K562 (cell line): ENCODE data around the gene CHRNE. TPM values are rescaled to one million over a fixed set of nuclear protein-coding genes. Genes with fewer than 3 reads are reported as not detected.
A peak's percentile ranks its signal among the peaks of the same experiment; 100 is the strongest.

ENCODE experiments used
- ATAC-seq: fragments of 200-7000 bp; cut with Tn5 transposase; 3 replicates; pipeline ENCODE4 v1.9.1; 2020; ENCODE audit warnings: moderate library complexity
- BruUV-seq: library from RNA; stranded (reverse); fragments of 400-500 nt; replicated peaks from 2 replicates; lab custom pipeline; 2021; lab: Mats Ljungman, UMichigan
- CTCF ChIA-PET: fragments of 300-600 bp; formaldehyde crosslinking; extraction: SDS; loops from one replicate; lab custom pipeline; 2021; ENCODE audit warnings: low intra/inter-chr PET ratio; lab: Yijun Ruan, JAX
- POLR2A ChIA-PET: fragments of 300-600, 350-650 bp; sonication (Branson Sonifier 250); formaldehyde crosslinking; extraction: SDS; loops from one replicate; lab custom pipeline; 2021; ENCODE audit warnings: antibody characterized with exemption, inconsistent platforms; lab: Yijun Ruan, JAX
- DNase-seq, 4 experiments: peaks; one replicate each; pipeline versions ENCODE4 v3.0.0 to v3.0.0-alpha.2; 2011 to 2018; ENCODE audit warnings: low spot score in 3 of 4, mixed read lengths in 3 of 4; ENCODE audit errors: extremely low read depth in 1 of 4
- FAIRE-seq: peaks from 2 replicates; lab custom pipeline; 2011; peaks lifted over from hg19 to GRCh38; lab: Jason Lieb, UNC
- H2AFZ ChIP-seq: 2 replicates; pipeline ENCODE4 v1.6.0; 2011; ENCODE audit warnings: low read depth, low read length, control low read depth, inconsistent platforms
- H3K27ac ChIP-seq: fragments of 200-600 bp; 3 replicates; pipeline ENCODE4 v1.8.0; 2011; ENCODE audit warnings: low read depth, mild to moderate bottlenecking, control low read depth, inconsistent platforms, low read length, moderate library complexity, mixed read lengths; ENCODE audit errors: extremely low read depth
- H3K27me3 ChIP-seq, 2 experiments: fragments of 300-600 bp in 1 of 2; 2 replicates in 1 of 2; 3 replicates in 1 of 2; pipeline versions ENCODE4 v1.6.0 to v1.8.0; 2011; ENCODE audit warnings: inconsistent platforms in 2 of 2, low read length in 2 of 2, mild to moderate bottlenecking in 1 of 2, mixed read lengths in 1 of 2, moderate library complexity in 1 of 2; ENCODE audit not compliant: control insufficient read depth in 2 of 2, insufficient read depth in 2 of 2
- H3K36me3 ChIP-seq: fragments of 300-600 bp; 3 replicates; pipeline ENCODE4 v1.8.0; 2011; ENCODE audit warnings: mild to moderate bottlenecking, low read length, inconsistent platforms; ENCODE audit not compliant: control insufficient read depth, insufficient read depth
- H3K4me1 ChIP-seq, 2 experiments: fragments of 200-600 bp in 1 of 2; replicated peaks in 1 of 2; 2 replicates in 1 of 2; 3 replicates in 1 of 2; pipeline versions ENCODE4 v1.5.1 to v1.8.0; 2011; ENCODE audit warnings: inconsistent platforms in 2 of 2, low read length in 2 of 2, mild to moderate bottlenecking in 1 of 2, mixed read lengths in 1 of 2, moderate library complexity in 1 of 2; ENCODE audit not compliant: control insufficient read depth in 2 of 2, insufficient read depth in 2 of 2
- H3K4me2 ChIP-seq: 2 replicates; pipeline ENCODE4 v1.6.1; 2011; ENCODE audit warnings: low read length, control low read depth, inconsistent platforms, mixed read lengths; ENCODE audit not compliant: insufficient read depth
- H3K4me3 ChIP-seq: fragments of 200-600 bp; sonication (generic), shearing (Covaris generic); 2 replicates; pipeline ENCODE4 v1.5.1; 2016; ENCODE audit warnings: control low read depth, inconsistent platforms
- H3K79me2 ChIP-seq: fragments of 200-600 bp; 3 replicates; pipeline ENCODE4 v1.8.0; 2011; ENCODE audit warnings: low read length, inconsistent platforms; ENCODE audit not compliant: control insufficient read depth, insufficient read depth
- H3K9ac ChIP-seq, 2 experiments: 2 replicates each; pipeline versions ENCODE4 v1.6.0 to v1.6.1; 2011; ENCODE audit warnings: low read depth in 2 of 2, low read length in 2 of 2, control low read depth in 1 of 2, inconsistent platforms in 1 of 2, mild to moderate bottlenecking in 1 of 2, mixed read lengths in 1 of 2; ENCODE audit not compliant: insufficient read depth in 1 of 2
- H3K9me1 ChIP-seq: one replicate; pipeline ENCODE4 v1.6.0; 2011; ENCODE audit warnings: inconsistent platforms, mild to moderate bottlenecking, low read length, moderate library complexity; ENCODE audit not compliant: control insufficient read depth, insufficient read depth
- H3K9me3 ChIP-seq: replicated peaks from 2 replicates; pipeline ENCODE4 v1.5.1; 2011; ENCODE audit warnings: low read depth, low read length, inconsistent platforms; ENCODE audit not compliant: control insufficient read depth, insufficient read depth
- H4K20me1 ChIP-seq: replicated peaks from 2 replicates; pipeline ENCODE4 v1.6.1; 2011; ENCODE audit warnings: low read length, inconsistent platforms, mixed read lengths; ENCODE audit not compliant: control insufficient read depth, insufficient read depth
- CBFA2T2 ChIP-seq: fragments of 450-650 bp; conservative IDR thresholded peaks from 2 replicates; pipeline ENCODE4 v1.6.1; 2017; ENCODE audit warnings: mild to moderate bottlenecking
- CEBPB ChIP-seq: fragments of 450-650 bp; IDR thresholded peaks from 2 replicates; pipeline ENCODE4 v1.6.1; 2016; ENCODE audit warnings: missing genetic modification characterization, missing compliant biosample characterization
- CEBPG ChIP-seq, 3 experiments: fragments of 200-800 bp in 1 of 3; sonication (Bioruptor generic) in 1 of 3; sonication (generic) in 1 of 3; formaldehyde crosslinking in 1 of 3; IDR thresholded peaks in 2 of 3; conservative IDR thresholded peaks in 1 of 3; 2 replicates each; pipeline versions ENCODE4 v1.6.1 to v1.8.0; 2016 to 2022; ENCODE audit warnings: missing compliant biosample characterization in 2 of 3, missing genetic modification characterization in 2 of 3, mild to moderate bottlenecking in 1 of 3, missing genetic modification reagents in 1 of 3
- FOXP1 ChIP-seq: sonication (generic); formaldehyde crosslinking; IDR thresholded peaks from 2 replicates; pipeline ENCODE4 v1.8.0; 2022; ENCODE audit warnings: mild to moderate bottlenecking, missing genetic modification reagents
- MXD1 ChIP-seq: fragments of 250-450 bp; sonication (Bioruptor Pico); IDR thresholded peaks from 2 replicates; pipeline ENCODE4 v1.8.0; 2021; ENCODE audit warnings: borderline replicate concordance, mild to moderate bottlenecking, moderate library complexity; ENCODE audit not compliant: poor library complexity, severe bottlenecking
- NR4A1 ChIP-seq, 2 experiments: fragments of 250-450 bp in 1 of 2; fragments of 450-650 bp in 1 of 2; sonication (Bioruptor Pico) in 1 of 2; IDR thresholded peaks; 2 replicates each; pipeline versions ENCODE4 v1.4.0 to v1.6.1; 2016 to 2020; ENCODE audit warnings: mild to moderate bottlenecking in 2 of 2, missing compliant biosample characterization in 1 of 2, missing genetic modification characterization in 1 of 2, moderate library complexity in 1 of 2
- RCOR1 ChIP-seq, 2 experiments: IDR thresholded peaks; 2 replicates each; pipeline ENCODE4 v1.6.1; 2012; ENCODE audit warnings: low read depth in 2 of 2, low read length in 2 of 2, borderline replicate concordance in 1 of 2, improper control_type of control experiment in 1 of 2
- SAP30 ChIP-seq: fragments of 200-600 bp; sonication (generic); IDR thresholded peaks from 2 replicates; pipeline ENCODE4 v1.6.1; 2012; ENCODE audit warnings: borderline replicate concordance, low read depth, mild to moderate bottlenecking, moderate library complexity, low read length, control low read depth, inconsistent platforms; ENCODE audit not compliant: insufficient read depth, poor library complexity, severe bottlenecking
- TAF7 ChIP-seq: fragments of 450-650 bp; IDR thresholded peaks from 2 replicates; pipeline ENCODE4 v1.6.1; 2016; ENCODE audit warnings: missing genetic modification characterization, missing compliant biosample characterization
- TOE1 ChIP-seq, 2 experiments: fragments of 450-650 bp in 1 of 2; sonication (generic) in 1 of 2; formaldehyde crosslinking in 1 of 2; IDR thresholded peaks; 2 replicates each; pipeline versions ENCODE4 v1.7.1 to v1.8.0; 2016 to 2022; ENCODE audit warnings: borderline replicate concordance in 2 of 2, mild to moderate bottlenecking in 2 of 2, antibody characterized with exemption in 1 of 2, inconsistent platforms in 1 of 2, low read depth in 1 of 2, missing genetic modification reagents in 1 of 2, moderate library complexity in 1 of 2
- ZNF436 ChIP-seq: fragments of 250-450, 450-650 bp; sonication (Bioruptor Pico); formaldehyde crosslinking; IDR thresholded peaks from 2 replicates; pipeline ENCODE4 v1.7.0; 2020; ENCODE audit warnings: mild to moderate bottlenecking
- WGBS: fragments of 100-300 bp; shearing (Covaris generic); methylation state at CpG from one replicate; pipeline ENCODE4 v1.1.6; 2016; ENCODE audit warnings: low coverage, mixed read lengths; ENCODE audit not compliant: insufficient coverage; ENCODE audit errors: missing lambda C conversion rate; 5-methylcytosine and 5-hydroxymethylcytosine counted together
- in situ Hi-C: fragments of 300-500 bp; cut with MboI; formaldehyde crosslinking; loops from 4 replicates; pipeline ENCODE4 v1.15.0; 2018; ENCODE audit warnings: inconsistent platforms, mixed read lengths
- intact Hi-C: fragments of 100-400 bp; cut with micrococcal nuclease; formaldehyde crosslinking; loops from 2 replicates; pipeline ENCODE4 v1.14.2; 2022
- polyA plus RNA-seq, 8 experiments: library from polyadenylated mRNA; depleted of rRNA in 4 of 8; stranded (reverse) in 5 of 8; unstranded in 3 of 8; fragments of >200 nt; fragmentation: Nextera tagmentation in 2 of 8; fragmentation: Illumina TruSeq in 1 of 8; extraction: Ambion mirVana in 2 of 8; extraction: Trizol in 1 of 8; gene quantifications; 2 replicates each; pipeline versions ENCODE4 v1.2.1 to v1.2.3, GENCODE V29; 2011 to 2014; ENCODE audit warnings: inconsistent platforms in 1 of 8, missing spikeins in 1 of 8
- total RNA-seq, 7 experiments: library from RNA; depleted of rRNA in 6 of 7; stranded (reverse); fragments of >200 nt in 6 of 7; fragmentation: Illumina TruSeq in 2 of 7; extraction: Trizol in 2 of 7; gene quantifications; 2 replicates each; pipeline versions ENCODE4 v1.2.1 to v1.2.3, GENCODE V29; 2011 to 2021; ENCODE audit warnings: low replicate concordance in 1 of 7

CHRNE gene
- total and polyA plus RNA-seq, 9 of the 15 experiments (the other 6 are each of a cell fraction or from before 2014, with no cell fraction given): not detected

- Histone ChIP-seq H3K36me3 (peaks cover 57% of the 10 kb centered on the region), H3K9me1 (no peaks in the 10 kb centered on the region), H3K79me2 (peaks cover 58% of the 10 kb centered on the region), H3K9ac (peak overlapping the region; percentile 95 to 98), H3K4me2 (peak overlapping the region; percentile 96), H3K4me3 (peak overlapping the region; percentile 96), H4K20me1 (no peaks in the 10 kb centered on the region), H3K27me3 (no peaks in the 10 kb centered on the region), H3K27ac (peak overlapping the region; percentile 90), H3K9me3 (no peaks in the 10 kb centered on the region), H3K4me1 (peaks cover 13 to 28% of the 10 kb centered on the region in 2 experiments; a peak in 4 of 5 replicates), H2AFZ (peak overlapping the region; percentile 64)
- no peak for DNase-seq
- ChIA-PET CTCF (no interaction called here), POLR2A (interaction anchor here (0.6 to 1.6 kb wide), 9 partner anchors 11 to 162 kb away, joined by 3 to 20 read pairs (median 3); partner anchors contain the start of genes ENO3 and PFN1)
- intact Hi-C loops (no loop called here), in situ Hi-C loops (no loop called here)
- peak; percentile 3; the same call in 2 of the 3 replicates for ATAC-seq
- no peak for FAIRE-seq
- no TSS peak for BruUV-seq
- WGBS: under 1% methylated on average over 15 of the region's 16 CpGs
- TF ChIP-seq MXD1 (CRISPR knock-in tag) (no peak), FOXP1 (CRISPR knock-in tag) (0 out of 2 replicates have a peak, but pooled peaks have one; percentile 45), RCOR1 (IDR thresholded peaks at IDR 0.05; ENCODE audit: borderline replicate concordance in 1 of 2, low read depth in 2 of 2, low read length in 2 of 2) (no peak), SAP30 (peak; percentile 73), TOE1 (IDR thresholded peaks at IDR 0.05; ENCODE audit: borderline replicate concordance) (0 out of 2 replicates have a peak, but pooled peaks have one; percentile 23), TOE1 (CRISPR knock-in tag; IDR thresholded peaks at IDR 0.05; ENCODE audit: borderline replicate concordance, low read depth) (no peak), CEBPB (tag) (peak; percentile 43; the same call in 1 of the 2 replicates), CBFA2T2 (no peak), ZNF436 (no peak), NR4A1 (CRISPR knock-in tag; IDR thresholded peaks at IDR 0.05) (no peak), NR4A1 (tag; IDR thresholded peaks at IDR 0.05) (no peak), CEBPG (CRISPR knock-in tag; IDR thresholded peaks at IDR 0.05) (no peak), CEBPG (tag; conservative IDR thresholded peaks at IDR 0.05 in 1 of 2, IDR thresholded peaks at IDR 0.05 in 1 of 2) (peak in 1 of 2 experiments; percentile 53; a peak in 1 of 4 replicates), TAF7 (peak; percentile 31; the same call in 1 of the 2 replicates)
Observed at GRCh38 chr17:4939546-4939795, 36.6 kb upstream of the CHRNE start.
